Measurements from ENCODE around the gene KRTAP5-6.

Gene KRTAP5-6

GRCh38 chr11:1696608-1697570 is at the start of gene KRTAP5-6:
Gene KRTAP5-6, plus strand, starts transcription at chr11:1697195. Its CDS starts 51 bp downstream, at chr11:1697246.
- no peak for DNase-seq

- no peak for DNase-seq
Observed at GRCh38 chr11:1647901-1648652, 48.9 kb upstream of the KRTAP5-6 start.

GRCh38 chr11:1648653-1649420 is 48.2 kb upstream of the KRTAP5-6 start:
- DNase-seq: no peak

GRCh38 chr11:1650034-1650917 is 46.7 kb upstream of the KRTAP5-6 start:
- DNase-seq: no peak

GRCh38 chr11:1650918-1651262 is 46.1 kb upstream of the KRTAP5-6 start:
- no peak for DNase-seq

- no peak for DNase-seq
Observed at GRCh38 chr11:1651411-1651980, 45.5 kb upstream of the KRTAP5-6 start.

- no peak for DNase-seq
Observed at GRCh38 chr11:1652026-1652425, 45.0 kb upstream of the KRTAP5-6 start.

GRCh38 chr11:1652442-1652770 is 44.6 kb upstream of the KRTAP5-6 start:
- DNase-seq: no peak

- DNase-seq: peak; percentile 15
Observed at GRCh38 chr11:1652771-1653540, 44.0 kb upstream of the KRTAP5-6 start.

GRCh38 chr11:1653541-1654387 is 43.2 kb upstream of the KRTAP5-6 start:
- no peak for DNase-seq

- no peak for DNase-seq
Observed at GRCh38 chr11:1654388-1655167, 42.4 kb upstream of the KRTAP5-6 start.

- no peak for DNase-seq
Observed at GRCh38 chr11:1655168-1656060, 41.6 kb upstream of the KRTAP5-6 start.

- DNase-seq: no peak
Observed at GRCh38 chr11:1656061-1656441, 40.9 kb upstream of the KRTAP5-6 start.

- no peak for DNase-seq
Observed at GRCh38 chr11:1656670-1657069, 40.3 kb upstream of the KRTAP5-6 start.

GRCh38 chr11:1659506-1659905 is 37.5 kb upstream of the KRTAP5-6 start:
- DNase-seq: no peak

GRCh38 chr11:1660111-1660867 is 36.7 kb upstream of the KRTAP5-6 start:
- no peak for DNase-seq

All from NCI-H1694 (cell line).